Liver (tissue), 3 donors: Measurements from ENCODE around the gene HCRTR1.

Experiments used
- ATF3 ChIP-seq: IDR thresholded peaks from 2 replicates; pipeline ENCODE4 v1.6.1; 2016; ENCODE audit warnings: antibody characterized with exemption
- CTCF ChIP-seq: fragments of 150-350 bp; IDR thresholded peaks from 2 replicates; pipeline ENCODE4 v1.5.1; 2017; ENCODE audit warnings: improper control_type of control experiment, low read depth, low read length; ENCODE audit not compliant: missing input control
- FOXA1 ChIP-seq: IDR thresholded peaks from 2 replicates; pipeline ENCODE4 v1.6.1; 2016; ENCODE audit warnings: antibody characterized with exemption
- GABPA ChIP-seq, 2 donors: IDR thresholded peaks in 1 of 2; conservative IDR thresholded peaks in 1 of 2; 2 replicates each; pipeline ENCODE4 v1.6.1; 2016; ENCODE audit warnings: antibody characterized with exemption in 2 of 2, mild to moderate bottlenecking in 1 of 2, moderate library complexity in 1 of 2
- JUND ChIP-seq, 2 donors: IDR thresholded peaks; 2 replicates each; pipeline ENCODE4 v1.6.1; 2016; ENCODE audit warnings: antibody characterized with exemption in 2 of 2
- MAX ChIP-seq: IDR thresholded peaks from 2 replicates; pipeline ENCODE4 v1.6.1; 2016; ENCODE audit warnings: antibody characterized with exemption
- RAD21 ChIP-seq, 2 donors: IDR thresholded peaks; 2 replicates each; pipeline ENCODE4 v1.6.1; 2016; ENCODE audit warnings: antibody characterized with exemption in 2 of 2, mild to moderate bottlenecking in 2 of 2
- REST ChIP-seq: IDR thresholded peaks from 2 replicates; pipeline ENCODE4 v1.6.1; 2016; ENCODE audit warnings: antibody characterized with exemption, mild to moderate bottlenecking
- SP1 ChIP-seq: IDR thresholded peaks from 2 replicates; pipeline ENCODE4 v1.6.1; 2018; ENCODE audit warnings: antibody characterized with exemption, mild to moderate bottlenecking
- TAF1 ChIP-seq: conservative IDR thresholded peaks from 2 replicates; pipeline ENCODE4 v1.6.1; 2016; ENCODE audit warnings: antibody characterized with exemption, mild to moderate bottlenecking
- YY1 ChIP-seq: IDR thresholded peaks from 2 replicates; pipeline ENCODE4 v1.6.1; 2016; ENCODE audit warnings: antibody characterized with exemption, mild to moderate bottlenecking
- ZBTB33 ChIP-seq: IDR thresholded peaks from 2 replicates; pipeline ENCODE4 v1.6.1; 2016; ENCODE audit warnings: antibody characterized with exemption
- donor health status: healthy.
- donor health status: healthy.

- no peak for TF ChIP-seq CTCF
- TF ChIP-seq REST = no peak
- no peak for TF ChIP-seq ATF3
- TF ChIP-seq JUND (IDR thresholded peaks at IDR 0.05) = no peak
- no peak for TF ChIP-seq ZBTB33
- no peak for TF ChIP-seq TAF1
- TF ChIP-seq SP1 = no peak
- no peak for TF ChIP-seq FOXA1
- TF ChIP-seq YY1 = no peak
- no peak for TF ChIP-seq RAD21 (IDR thresholded peaks at IDR 0.05)
- TF ChIP-seq GABPA (IDR thresholded peaks at IDR 0.05 in 1 of 2, conservative IDR thresholded peaks at IDR 0.05 in 1 of 2) = no peak
- no peak for TF ChIP-seq MAX
Measured at GRCh38 chr1:31609514-31610118, 7.9 kb upstream of the HCRTR1 start.
